Tibial nerve (tissue), 3 donors: ENCODE measurements around the gene ZMYM4.

Source experiments
- CTCF ChIP-seq, 5 experiments: fragments of 200-600 bp in 3 of 5; fragments of 450-650 bp in 2 of 5; sonication (generic) in 3 of 5; IDR thresholded peaks; one replicate each; pipeline ENCODE4 v1.5.1; 2016 to 2019; ENCODE audit warnings: antibody characterized with exemption in 5 of 5, mild to moderate bottlenecking in 3 of 5, moderate library complexity in 2 of 5
- POLR2A ChIP-seq, 2 donors: fragments of 450-650 bp; IDR thresholded peaks; one replicate each; pipeline ENCODE4 v1.6.1; 2017; ENCODE audit warnings: antibody characterized with exemption in 2 of 2, mild to moderate bottlenecking in 2 of 2, moderate library complexity in 2 of 2

GRCh38 chr1:35270836-35271235 lies 2.3 kb downstream of the ZMYM4 start:
- TF ChIP-seq CTCF (IDR thresholded peaks at IDR 0.05) (no peak), POLR2A (IDR thresholded peaks at IDR 0.05) (no peak)
